GM12892 (cell line): Measurements from ENCODE around the gene SULT6B1. TPM values are rescaled to one million over a fixed set of nuclear protein-coding genes. Genes with fewer than 3 reads are reported as not detected.
"Not testable (repeated sequence)": the region's sequence is repeated elsewhere in the genome, so short reads cannot be mapped to it uniquely, and the experiment has no call there.

ENCODE experiments used
- DNase-seq: peaks from one replicate; pipeline ENCODE4 v3.0.0; 2011; ENCODE audit not compliant: insufficient read length
- FAIRE-seq: peaks from 2 replicates; lab custom pipeline; 2011; peaks lifted over from hg19 to GRCh38; lab: Jason Lieb, UNC
- POLR2A ChIP-seq: IDR thresholded peaks from 2 replicates; pipeline ENCODE4 v1.6.1; 2011; ENCODE audit warnings: low read depth, low read length, control low read depth
- POLR2AphosphoS5 ChIP-seq: IDR thresholded peaks from 2 replicates; pipeline ENCODE4 v1.6.1; 2011; ENCODE audit warnings: low read depth, low read length, control low read depth
- TAF1 ChIP-seq: IDR thresholded peaks from 2 replicates; pipeline ENCODE4 v1.6.1; 2011; ENCODE audit warnings: low read depth, mild to moderate bottlenecking, control low read depth, low read length, borderline replicate concordance
- polyA plus RNA-seq: library from polyadenylated mRNA; unstranded; fragments of >200 nt; gene quantifications from one replicate; pipeline ENCODE4 v1.2.1, GENCODE V29; 2012; ENCODE audit warnings: missing spikeins, inconsistent platforms; ENCODE audit not compliant: missing spikeins

SULT6B1 gene, protein sequence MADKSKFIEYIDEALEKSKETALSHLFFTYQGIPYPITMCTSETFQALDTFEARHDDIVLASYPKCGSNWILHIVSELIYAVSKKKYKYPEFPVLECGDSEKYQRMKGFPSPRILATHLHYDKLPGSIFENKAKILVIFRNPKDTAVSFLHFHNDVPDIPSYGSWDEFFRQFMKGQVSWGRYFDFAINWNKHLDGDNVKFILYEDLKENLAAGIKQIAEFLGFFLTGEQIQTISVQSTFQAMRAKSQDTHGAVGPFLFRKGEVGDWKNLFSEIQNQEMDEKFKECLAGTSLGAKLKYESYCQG
- not detected for polyA plus RNA-seq

DNA sequence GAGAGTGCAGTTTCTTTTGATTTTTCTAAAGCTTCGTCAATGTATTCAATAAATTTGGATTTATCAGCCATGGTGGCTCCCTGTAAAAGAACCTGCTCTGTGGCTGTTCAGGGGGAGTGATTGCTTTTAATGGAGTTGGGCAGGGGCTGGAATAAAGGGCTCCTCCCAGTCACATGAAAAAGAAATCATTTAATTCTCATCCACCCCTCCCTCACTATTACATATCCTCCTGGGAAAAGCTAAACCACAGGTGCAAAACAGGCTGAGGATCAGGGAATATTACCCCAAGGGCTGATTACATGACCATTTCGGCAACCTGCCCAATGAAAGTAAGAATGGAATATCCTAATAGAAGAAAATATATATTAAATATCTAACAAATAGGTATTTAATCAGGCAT lies at the start of gene SULT6B1:
TSS of gene SULT6B1 (minus strand) at position 101 of the 400 bp plus-strand sequence. CDS start at position 71, 30 bp downstream.
- DNase-seq (no peak), FAIRE-seq (no peak)
- no peak for TF ChIP-seq POLR2A

DNA sequence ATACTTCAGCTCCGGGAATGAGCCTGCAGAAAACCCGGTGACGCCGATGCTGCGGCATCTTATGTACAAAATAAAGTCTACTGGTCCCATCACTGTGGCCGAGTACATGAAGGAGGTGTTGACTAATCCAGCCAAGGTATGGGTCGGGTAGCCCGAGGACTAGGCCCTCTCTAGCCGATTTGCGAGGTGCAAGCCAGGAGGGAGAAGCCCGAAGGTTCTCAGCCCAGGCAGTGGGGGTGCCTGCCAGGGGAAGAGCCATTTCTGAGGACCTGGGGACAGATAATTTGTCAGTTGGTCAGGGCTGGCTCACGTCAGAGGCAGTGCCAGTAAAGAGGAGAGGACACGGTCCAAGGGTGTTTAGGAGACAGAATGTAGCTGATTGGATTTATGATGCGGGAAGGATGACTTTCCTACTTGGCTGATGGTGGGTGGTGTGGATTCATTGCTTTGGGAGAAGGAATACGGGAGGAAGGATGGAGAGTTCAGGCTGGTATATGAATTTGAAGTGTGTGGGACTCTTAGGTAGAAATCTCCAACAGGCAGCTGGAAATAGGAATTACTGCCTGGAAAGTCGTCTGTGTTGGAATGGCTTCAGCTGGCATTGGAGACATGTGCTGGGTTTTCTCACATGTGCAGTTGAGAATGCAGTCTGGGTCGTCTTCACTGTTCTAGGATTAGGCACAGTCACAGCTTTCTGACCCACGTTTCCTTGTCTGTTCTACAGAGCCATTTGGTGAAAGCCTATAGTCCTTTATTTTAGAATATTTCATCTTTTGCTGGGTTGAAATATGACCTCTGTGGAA lies 43.9 kb upstream of the SULT6B1 start:
- DNase-seq: peak; percentile 27
- TF ChIP-seq POLR2A: no peak
- no peak for TF ChIP-seq POLR2AphosphoS5
- TF ChIP-seq TAF1: no peak
- FAIRE-seq: peak; percentile 14

DNA sequence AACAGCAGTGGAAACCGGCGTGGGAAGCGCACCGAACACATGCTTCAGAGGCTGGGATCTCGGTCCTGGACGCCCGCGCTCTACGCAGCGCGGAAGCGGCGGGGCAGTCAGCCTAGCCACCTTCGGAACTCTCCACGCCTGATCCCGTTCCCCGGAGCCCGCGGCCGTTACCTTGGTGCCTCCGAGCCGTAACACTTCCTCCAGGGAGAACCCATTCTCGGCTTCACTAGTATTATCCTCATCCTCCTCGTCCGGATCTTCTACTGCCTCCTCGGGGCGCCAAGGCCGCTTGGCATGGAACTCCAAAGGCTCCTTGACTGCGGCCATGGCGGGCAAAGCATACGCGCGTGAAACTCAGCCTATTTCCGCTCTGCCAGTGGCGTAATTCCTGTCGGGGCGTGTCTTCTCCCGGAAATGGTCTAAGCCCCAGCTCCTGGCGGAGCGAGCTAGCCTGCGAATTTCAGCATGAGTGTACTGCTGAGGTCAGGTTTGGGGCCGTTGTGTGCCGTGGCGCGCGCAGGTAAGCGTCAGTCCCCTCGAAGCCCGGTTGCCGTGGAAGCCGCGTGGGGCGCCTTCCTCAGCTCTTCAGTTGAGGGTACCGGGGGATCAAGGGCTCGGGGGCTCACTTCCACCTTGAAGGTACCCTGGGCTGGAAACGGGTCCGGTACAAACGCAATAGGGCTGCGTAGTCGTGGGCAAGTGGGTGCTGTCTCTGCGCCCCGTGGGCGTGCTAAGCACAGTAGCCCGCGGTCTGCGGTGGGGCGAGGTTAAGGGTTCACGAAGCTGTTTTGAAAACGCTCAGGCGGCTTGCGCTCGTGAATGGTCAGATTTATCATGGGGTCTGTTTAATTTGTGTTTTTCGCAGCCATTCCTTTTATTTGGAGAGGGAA lies 43.0 kb upstream of the SULT6B1 start, which contains the start of the genes CEBPZ and NDUFAF7:
TSS of gene CEBPZ (minus strand) at position 356 of the 890 bp plus-strand sequence. CDS start at position 327, 29 bp downstream.
TSS of gene NDUFAF7 (plus strand) at position 418 of the 890 bp plus-strand sequence. CDS start at position 466, 48 bp downstream.
- DNase-seq: peak; percentile 86
- FAIRE-seq: peak; percentile 92
- TF ChIP-seq POLR2A: peak; percentile 93
- TF ChIP-seq POLR2AphosphoS5: peak; percentile 90
- peak; percentile 86; the same call in 1 of the 2 replicates for TF ChIP-seq TAF1

DNA sequence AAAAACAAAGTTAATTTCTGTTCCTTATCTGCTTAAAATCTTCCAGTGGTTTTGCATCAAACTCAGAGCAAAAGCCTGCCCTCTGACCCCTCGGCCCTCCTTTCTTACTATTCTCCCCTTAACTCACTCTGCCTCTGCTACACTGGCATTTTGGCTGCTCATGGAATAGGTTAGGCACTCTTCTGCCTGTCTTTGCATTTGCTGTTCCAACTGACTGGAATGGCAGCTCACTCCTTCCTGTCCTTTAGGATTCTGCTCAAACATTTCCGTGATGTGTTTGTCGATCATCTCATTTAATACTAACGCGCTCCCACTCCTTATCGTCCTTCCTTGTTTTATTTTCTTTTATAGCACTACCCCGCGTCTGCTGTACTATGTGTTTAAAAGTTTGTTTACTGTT lies 42.1 kb upstream of the SULT6B1 start:
- TF ChIP-seq TAF1 (no peak), POLR2AphosphoS5 (no peak), POLR2A (no peak)
- no peak for FAIRE-seq
- DNase-seq: no peak

DNA sequence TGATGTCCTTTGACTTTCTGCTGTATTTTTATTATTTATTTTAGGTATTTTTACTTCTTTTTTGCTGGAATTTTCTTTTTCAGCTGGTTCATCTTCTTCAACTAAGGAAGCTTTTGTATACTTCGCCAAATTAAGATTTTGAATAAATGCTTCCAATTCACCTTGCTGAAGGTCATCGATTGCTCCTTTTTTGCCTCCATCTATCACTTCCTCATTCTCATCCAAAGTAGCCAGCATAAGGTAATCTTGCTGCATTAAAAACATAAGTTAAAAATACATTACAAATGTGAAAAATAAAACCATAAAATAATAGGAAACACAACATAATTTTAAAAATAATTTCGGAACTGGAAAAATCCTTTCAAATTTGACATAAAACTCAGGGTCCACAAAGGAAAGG lies 40.3 kb upstream of the SULT6B1 start:
- FAIRE-seq: no peak
- TF ChIP-seq TAF1 (no peak), POLR2A (no peak), POLR2AphosphoS5 (no peak)
- no peak for DNase-seq

DNA sequence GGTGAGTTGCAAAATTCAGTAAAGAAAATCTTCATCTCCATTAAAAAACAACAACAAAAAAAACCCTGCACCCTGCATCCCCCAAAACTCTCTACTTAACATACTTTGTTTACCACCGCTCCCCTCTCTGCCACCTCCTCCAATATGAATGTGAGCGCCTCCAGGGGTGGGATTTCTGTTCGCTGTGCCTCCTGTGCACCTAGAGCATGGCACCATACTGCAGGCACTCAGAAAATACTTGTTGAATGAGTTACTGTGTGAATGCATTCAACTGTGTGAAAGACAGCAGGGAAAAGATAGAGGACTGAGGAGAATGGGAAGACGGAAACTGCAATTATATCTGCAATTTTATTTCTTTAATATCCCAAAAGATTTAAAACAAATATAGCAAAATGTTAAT lies 38.4 kb upstream of the SULT6B1 start:
- no peak for TF ChIP-seq POLR2A
- TF ChIP-seq TAF1: no peak
- no peak for TF ChIP-seq POLR2AphosphoS5
- DNase-seq (no peak), FAIRE-seq (no peak)

DNA sequence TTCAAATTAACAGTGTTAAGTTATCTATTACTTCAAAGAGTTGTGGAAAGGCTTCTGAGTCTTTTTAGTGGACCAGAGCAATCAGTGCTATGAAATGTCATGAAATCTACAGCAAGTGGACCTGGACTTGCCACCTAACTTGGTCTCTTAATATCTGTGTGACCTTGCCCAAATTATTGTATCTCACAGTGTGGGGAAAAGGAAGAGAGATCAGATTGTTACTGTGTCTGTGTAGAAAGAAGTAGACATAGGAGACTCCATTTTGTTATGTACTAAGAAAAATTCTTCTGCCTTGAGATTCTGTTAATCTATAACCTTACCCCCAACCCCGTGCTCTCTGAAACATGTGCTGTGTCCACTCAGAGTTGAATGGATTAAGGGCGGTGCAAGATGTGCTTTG lies 36.7 kb upstream of the SULT6B1 start:
- FAIRE-seq, DNase-seq: not testable (repeated sequence)

DNA sequence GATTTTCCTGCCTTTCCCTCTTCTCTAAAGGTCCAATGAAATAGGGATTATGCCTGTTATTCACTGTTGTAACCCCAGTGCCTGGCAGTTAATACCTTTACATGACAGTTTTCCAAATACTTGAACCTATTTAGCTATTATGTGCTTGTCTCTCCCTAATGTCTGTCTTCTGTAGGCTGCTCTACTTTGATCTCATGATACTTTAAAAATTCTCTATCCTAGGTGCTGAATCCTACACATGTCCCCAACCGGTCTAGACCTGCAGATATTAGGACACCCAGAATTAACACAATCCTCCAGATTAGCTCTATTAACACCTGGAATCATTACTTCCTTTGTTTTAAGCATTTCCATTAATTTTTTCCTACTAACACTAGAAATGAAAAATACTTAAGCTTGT lies 35.6 kb upstream of the SULT6B1 start:
- TF ChIP-seq POLR2AphosphoS5 (no peak), POLR2A (no peak), TAF1 (no peak)
- DNase-seq: no peak
- FAIRE-seq: no peak

DNA sequence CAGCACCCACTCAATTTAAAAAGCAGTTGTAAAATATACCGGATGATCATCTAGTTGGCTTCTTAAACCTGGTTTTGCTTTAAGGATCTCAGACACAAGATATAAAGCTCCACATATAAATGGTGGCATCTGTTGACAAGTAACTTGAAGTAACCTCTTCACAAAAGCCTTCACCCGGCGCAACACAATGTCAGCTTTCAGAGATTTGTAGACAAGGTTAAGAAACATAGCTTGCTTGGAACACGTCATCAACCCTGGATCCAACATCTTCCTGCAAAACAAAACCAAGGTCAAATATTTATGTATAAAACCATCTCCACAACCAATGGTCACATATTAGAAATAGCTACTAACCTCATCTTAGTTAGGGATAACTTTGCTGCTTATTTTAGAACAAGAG lies 34.7 kb upstream of the SULT6B1 start:
- DNase-seq (no peak), FAIRE-seq (no peak)
- TF ChIP-seq TAF1 (no peak), POLR2AphosphoS5 (no peak), POLR2A (no peak)

DNA sequence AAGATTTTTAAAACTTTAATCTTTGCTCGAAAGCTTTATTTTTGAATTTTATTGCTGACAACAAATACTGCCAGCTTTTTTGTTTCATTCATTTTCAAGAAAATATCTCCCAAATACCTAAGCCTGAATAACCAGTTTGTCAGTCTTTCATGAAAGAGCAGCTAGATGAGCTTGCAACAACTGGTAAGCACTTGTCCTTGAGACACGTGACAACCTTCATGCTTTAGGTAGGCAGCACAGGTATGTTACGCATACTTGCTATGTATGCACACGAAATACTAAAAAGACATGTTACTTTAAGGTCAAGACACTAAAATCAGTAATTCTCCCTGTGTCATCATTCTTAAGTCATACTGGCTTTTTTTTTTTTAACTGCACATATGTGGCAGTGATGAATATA lies 30.6 kb upstream of the SULT6B1 start:
- DNase-seq: no peak
- no peak for FAIRE-seq
- no peak for TF ChIP-seq TAF1
- TF ChIP-seq POLR2AphosphoS5: no peak
- TF ChIP-seq POLR2A: no peak

DNA sequence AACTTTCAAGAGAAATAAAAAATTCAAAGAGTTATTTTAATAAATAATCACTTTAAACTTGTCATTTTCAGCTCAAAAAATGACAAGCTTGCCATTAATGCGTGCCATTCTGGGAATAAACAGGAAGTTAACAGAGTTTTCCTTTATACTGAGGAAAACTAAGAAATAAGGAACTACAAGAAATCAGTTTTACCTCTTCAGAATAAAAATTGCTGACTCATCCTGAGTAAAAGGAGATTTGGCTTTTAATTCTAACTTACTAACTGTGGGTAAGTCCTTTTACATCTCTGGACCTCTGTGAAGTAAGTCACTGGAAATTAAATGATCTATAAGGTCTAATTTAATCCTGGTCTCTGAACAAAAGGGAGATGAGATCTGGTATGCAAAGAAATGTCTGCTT lies 26.8 kb upstream of the SULT6B1 start:
- TF ChIP-seq TAF1 (no peak), POLR2A (no peak), POLR2AphosphoS5 (no peak)
- FAIRE-seq: no peak
- DNase-seq: no peak
